Endothelial cell (in vitro differentiated cells): ENCODE data around the gene PRMT1. TPM values are rescaled to one million over a fixed set of nuclear protein-coding genes. Genes with fewer than 3 reads are reported as not detected.

Experiments used
- DNase-seq: peaks from one replicate; pipeline ENCODE4 v3.0.0; 2021; ENCODE audit warnings: low spot score
- H3K27ac Mint-ChIP-seq: one replicate; pipeline ENCODE4 v1.8.0; 2021; ENCODE audit warnings: mixed read lengths, inconsistent platforms; ENCODE audit not compliant: unreplicated experiment
- H3K27me3 Mint-ChIP-seq: one replicate; pipeline ENCODE4 v1.8.0; 2021; ENCODE audit warnings: mild to moderate bottlenecking, moderate library complexity, mixed read lengths, inconsistent platforms; ENCODE audit not compliant: unreplicated experiment
- H3K36me3 Mint-ChIP-seq: one replicate; pipeline ENCODE4 v1.8.0; 2021; ENCODE audit warnings: mild to moderate bottlenecking, low read depth, mixed read lengths, inconsistent platforms; ENCODE audit not compliant: unreplicated experiment
- H3K4me1 Mint-ChIP-seq: one replicate; pipeline ENCODE4 v1.8.0; 2021; ENCODE audit warnings: mild to moderate bottlenecking, mixed read lengths, inconsistent platforms; ENCODE audit not compliant: unreplicated experiment
- H3K4me3 Mint-ChIP-seq: one replicate; pipeline ENCODE4 v1.8.0; 2021; ENCODE audit warnings: mild to moderate bottlenecking, mixed read lengths, inconsistent platforms; ENCODE audit not compliant: unreplicated experiment
- H3K9me3 Mint-ChIP-seq: one replicate; pipeline ENCODE4 v1.8.0; 2021; ENCODE audit warnings: mixed read lengths, inconsistent platforms; ENCODE audit not compliant: unreplicated experiment
- CTCF ChIP-seq: fragments of 200-600 bp; sonication (generic); IDR thresholded peaks from one replicate; pipeline ENCODE4 v1.5.0; 2021; ENCODE audit warnings: antibody characterized with exemption; ENCODE audit not compliant: unreplicated experiment
- total RNA-seq: library from RNA; stranded (reverse); fragmentation: NEBNext Ultra II Directional; extraction: Animal tissue kit (Norgen Biotek cat#: 25700); gene quantifications from one replicate; pipeline ENCODE4 v1.2.1, GENCODE V29; 2021; ENCODE audit not compliant: unreplicated experiment

The PRMT1 gene
- total RNA-seq, 1 donor from 2014 or later = 175 TPM

DNA sequence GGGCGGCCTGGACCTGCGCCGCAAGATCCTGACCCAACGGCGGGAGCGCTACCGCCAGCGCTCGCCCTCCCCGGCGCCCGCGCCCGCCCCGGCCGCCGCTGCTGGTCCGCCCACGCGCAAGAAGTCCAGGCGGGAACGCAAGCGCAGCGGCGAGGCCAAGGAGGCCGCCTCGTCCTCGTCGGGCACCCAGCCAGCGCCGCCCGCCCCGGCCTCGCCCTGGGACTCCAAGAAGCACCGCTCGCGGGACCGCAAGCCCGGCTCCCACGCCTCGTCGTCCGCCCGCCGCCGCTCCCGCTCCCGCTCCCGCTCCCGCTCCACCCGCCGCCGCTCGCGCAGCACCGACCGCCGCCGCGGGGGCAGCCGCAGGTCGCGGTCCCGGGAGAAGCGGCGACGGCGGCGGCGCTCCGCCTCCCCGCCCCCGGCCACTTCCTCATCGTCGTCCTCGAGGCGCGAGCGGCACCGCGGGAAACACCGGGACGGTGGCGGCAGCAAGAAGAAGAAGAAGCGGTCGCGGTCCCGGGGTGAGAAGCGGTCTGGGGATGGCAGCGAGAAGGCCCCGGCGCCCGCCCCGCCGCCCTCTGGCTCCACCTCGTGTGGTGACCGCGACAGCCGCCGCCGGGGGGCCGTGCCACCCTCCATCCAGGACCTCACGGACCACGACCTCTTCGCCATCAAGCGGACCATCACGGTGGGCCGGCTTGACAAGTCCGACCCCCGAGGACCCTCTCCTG is 25.1 kb upstream of the PRMT1 start:
- no peak for TF ChIP-seq CTCF
- Mint-ChIP-seq H3K4me3 (no peak overlapping the region), H3K4me1 (peaks cover 9% of the 10 kb centered on the region), H3K27ac (no peak overlapping the region), H3K27me3 (peaks cover 9% of the 10 kb centered on the region), H3K9me3 (no peaks in the 10 kb centered on the region), H3K36me3 (peaks cover 36% of the 10 kb centered on the region)
- DNase-seq = no peak

DNA sequence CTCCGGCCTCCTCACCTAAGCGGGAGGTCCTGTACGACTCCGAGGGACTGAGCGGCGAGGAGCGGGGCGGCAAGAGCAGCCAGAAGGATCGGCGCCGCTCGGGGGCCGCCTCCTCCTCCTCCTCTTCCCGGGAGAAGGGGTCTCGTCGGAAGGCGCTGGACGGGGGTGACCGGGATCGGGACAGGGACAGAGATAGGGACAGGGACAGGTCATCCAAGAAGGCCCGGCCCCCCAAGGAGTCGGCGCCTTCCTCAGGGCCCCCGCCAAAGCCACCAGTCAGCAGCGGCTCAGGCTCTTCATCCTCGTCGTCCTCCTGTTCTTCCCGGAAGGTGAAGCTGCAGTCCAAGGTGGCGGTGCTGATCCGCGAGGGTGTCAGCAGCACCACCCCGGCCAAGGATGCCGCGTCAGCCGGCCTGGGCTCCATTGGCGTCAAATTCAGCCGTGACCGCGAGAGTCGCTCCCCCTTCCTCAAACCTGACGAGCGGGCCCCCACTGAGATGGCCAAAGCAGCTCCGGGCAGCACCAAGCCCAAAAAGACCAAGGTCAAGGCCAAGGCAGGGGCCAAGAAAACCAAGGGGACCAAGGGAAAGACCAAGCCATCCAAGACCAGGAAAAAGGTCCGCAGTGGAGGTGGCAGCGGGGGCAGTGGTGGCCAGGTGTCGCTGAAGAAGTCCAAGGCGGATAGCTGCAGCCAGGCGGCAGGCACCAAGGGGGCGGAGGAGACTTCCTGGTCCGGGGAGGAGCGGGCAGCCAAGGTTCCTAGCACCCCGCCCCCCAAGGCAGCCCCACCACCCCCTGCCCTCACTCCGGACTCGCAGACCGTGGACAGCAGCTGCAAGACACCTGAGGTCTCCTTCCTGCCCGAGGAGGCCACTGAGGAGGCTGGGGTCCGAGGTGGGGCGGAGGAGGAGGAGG is 24.3 kb upstream of the PRMT1 start:
- Mint-ChIP-seq H3K4me3 (peak overlapping the region; percentile 51), H3K27me3 (peaks cover 9% of the 10 kb centered on the region), H3K9me3 (no peaks in the 10 kb centered on the region), H3K4me1 (peaks cover 9% of the 10 kb centered on the region), H3K36me3 (peaks cover 35% of the 10 kb centered on the region), H3K27ac (no peak overlapping the region)
- DNase-seq = no peak
- no peak for TF ChIP-seq CTCF

GRCh38 chr19:49653466-49653806 is 23.6 kb upstream of the PRMT1 start:
- Mint-ChIP-seq H3K9me3 (no peaks in the 10 kb centered on the region), H3K27ac (no peak overlapping the region), H3K4me1 (peaks cover 9% of the 10 kb centered on the region), H3K36me3 (peaks cover 36% of the 10 kb centered on the region), H3K4me3 (no peak overlapping the region), H3K27me3 (peaks cover 9% of the 10 kb centered on the region)
- no peak for DNase-seq
- no peak for TF ChIP-seq CTCF

DNA sequence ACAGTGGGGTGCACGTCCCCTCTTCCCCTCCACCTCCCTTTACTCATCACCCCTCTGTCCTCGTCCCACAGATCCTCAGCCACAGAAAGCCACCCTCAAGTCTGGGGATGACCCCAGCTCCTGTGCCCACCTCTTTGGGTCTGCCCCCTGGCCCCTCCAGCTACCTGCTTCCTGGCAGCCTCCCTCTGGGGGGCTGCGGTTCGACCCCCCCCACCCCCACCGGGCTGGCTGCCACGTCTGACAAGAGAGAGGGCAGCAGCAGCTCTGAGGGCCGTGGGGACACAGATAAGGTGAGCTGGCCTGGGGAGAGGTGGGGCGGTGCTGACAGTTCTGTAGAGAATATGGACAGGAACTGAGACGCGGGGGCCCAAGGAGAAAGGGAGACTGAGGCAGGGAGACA is 22.5 kb upstream of the PRMT1 start:
- Mint-ChIP-seq H3K36me3 (peaks cover 40% of the 10 kb centered on the region), H3K9me3 (no peaks in the 10 kb centered on the region), H3K27me3 (peaks cover 12% of the 10 kb centered on the region), H3K4me1 (peaks cover 4% of the 10 kb centered on the region), H3K27ac (no peak overlapping the region), H3K4me3 (peak overlapping the region; percentile 59)
- no peak for DNase-seq
- no peak for TF ChIP-seq CTCF
